Uterus (tissue), 2 donors: Measurements from ENCODE around the gene TRPM1.

Experiments
- POLR2A ChIP-seq, 2 donors: fragments of 450-650 bp; IDR thresholded peaks; one replicate each; pipeline ENCODE4 v1.6.1; 2016; ENCODE audit warnings: antibody characterized with exemption in 2 of 2, mild to moderate bottlenecking in 1 of 2, moderate library complexity in 1 of 2
- TF ChIP-seq, protein P1 (sequence below), 4 experiments: fragments of 200-600 bp in 2 of 4; fragments of 450-650 bp in 2 of 4; sonication (generic) in 2 of 4; IDR thresholded peaks; one replicate each; pipeline ENCODE4 v1.5.1; 2016 to 2019; ENCODE audit warnings: antibody characterized with exemption in 4 of 4, mild to moderate bottlenecking in 2 of 4, moderate library complexity in 1 of 4

DNA sequence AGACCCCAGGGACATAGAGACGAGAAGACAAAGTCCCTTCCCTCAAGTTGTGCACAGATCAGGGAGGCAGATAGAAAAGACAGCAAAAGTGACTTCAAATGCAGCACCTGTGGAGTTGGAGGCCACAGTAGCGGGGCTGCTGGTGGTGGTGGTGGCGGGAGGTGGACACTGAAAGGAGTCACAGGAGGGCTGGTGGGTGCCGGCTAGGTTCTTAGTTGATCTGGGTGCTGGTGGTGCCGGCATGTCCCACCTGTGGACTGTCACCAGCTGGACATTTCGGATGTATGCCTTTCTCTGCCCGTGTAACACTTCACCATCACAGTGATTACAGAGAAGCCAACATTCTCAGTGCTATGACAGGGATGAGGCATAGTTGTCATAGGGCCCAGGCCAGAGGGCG is 60.9 kb downstream of the TRPM1 start:
- TF ChIP-seq, protein P1, sequence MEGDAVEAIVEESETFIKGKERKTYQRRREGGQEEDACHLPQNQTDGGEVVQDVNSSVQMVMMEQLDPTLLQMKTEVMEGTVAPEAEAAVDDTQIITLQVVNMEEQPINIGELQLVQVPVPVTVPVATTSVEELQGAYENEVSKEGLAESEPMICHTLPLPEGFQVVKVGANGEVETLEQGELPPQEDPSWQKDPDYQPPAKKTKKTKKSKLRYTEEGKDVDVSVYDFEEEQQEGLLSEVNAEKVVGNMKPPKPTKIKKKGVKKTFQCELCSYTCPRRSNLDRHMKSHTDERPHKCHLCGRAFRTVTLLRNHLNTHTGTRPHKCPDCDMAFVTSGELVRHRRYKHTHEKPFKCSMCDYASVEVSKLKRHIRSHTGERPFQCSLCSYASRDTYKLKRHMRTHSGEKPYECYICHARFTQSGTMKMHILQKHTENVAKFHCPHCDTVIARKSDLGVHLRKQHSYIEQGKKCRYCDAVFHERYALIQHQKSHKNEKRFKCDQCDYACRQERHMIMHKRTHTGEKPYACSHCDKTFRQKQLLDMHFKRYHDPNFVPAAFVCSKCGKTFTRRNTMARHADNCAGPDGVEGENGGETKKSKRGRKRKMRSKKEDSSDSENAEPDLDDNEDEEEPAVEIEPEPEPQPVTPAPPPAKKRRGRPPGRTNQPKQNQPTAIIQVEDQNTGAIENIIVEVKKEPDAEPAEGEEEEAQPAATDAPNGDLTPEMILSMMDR (IDR thresholded peaks at IDR 0.05) = no peak
- TF ChIP-seq POLR2A (IDR thresholded peaks at IDR 0.05) = no peak
